ENCODE results near the gene BRWD1. TPM values are rescaled to one million over a fixed set of nuclear protein-coding genes. Genes with fewer than 3 reads are reported as not detected.

The BRWD1 gene
- total and polyA plus RNA-seq, 2 experiments from 2014 or later = 35.2 to 75.5 TPM

- Histone ChIP-seq H3K9me2 (ENCODE audit: insufficient read depth) (no peaks in the 10 kb centered on the region), H3K4me3 (no peak overlapping the region), H3K4me2 (no peak overlapping the region), H3K79me2 (replicated peaks; ENCODE audit: insufficient read depth) (no peaks in the 10 kb centered on the region), H2AFZ (no peak overlapping the region), H3F3A (replicated peaks; ENCODE audit: low read depth) (no peaks in the 10 kb centered on the region), H3K4me1 (ENCODE audit: insufficient read depth) (no peaks in the 10 kb centered on the region), H3K27me3 (ENCODE audit: insufficient read depth) (no peaks in the 10 kb centered on the region), H3K27ac (ENCODE audit: low read depth) (no peak overlapping the region), H4K20me1 (replicated peaks; ENCODE audit: insufficient read depth) (no peaks in the 10 kb centered on the region), H3K36me3 (ENCODE audit: insufficient read depth) (peaks cover 29% of the 10 kb centered on the region)
- Mint-ChIP-seq H3K36me3 (ENCODE audit: low read depth) (peaks cover 24% of the 10 kb centered on the region; the same call in 2 of the 3 replicates), H3K27ac (no peak overlapping the region), H3K4me1 (peaks cover 7% of the 10 kb centered on the region; the same call in 2 of the 3 replicates), H3K27me3 (ENCODE audit: insufficient read depth, low read depth, poor library complexity) (no peaks in the 10 kb centered on the region), H3K9me3 (no peaks in the 10 kb centered on the region), H3K4me3 (no peak overlapping the region)
- TF ChIP-seq STAT1 (IDR thresholded peaks at IDR 0.05; ENCODE audit: unreplicated experiment) = no peak
- no peak for TF ChIP-seq ZNF114 (CRISPR knock-in tag; IDR thresholded peaks at IDR 0.05)
- TF ChIP-seq CREB1 (CRISPR knock-in tag; IDR thresholded peaks at IDR 0.05; ENCODE audit: low read depth) = no peak
- DNase-seq (ENCODE audit: low spot score) (no peak), ATAC-seq (no peak)
These were observed 120.1 kb downstream of the BRWD1 start for GRCh38 chr21:39193380-39193779.

GRCh38 chr21:39189857-39190604 lies 123.4 kb downstream of the BRWD1 start:
- peaks cover 5% of the 10 kb centered on the region; the same call in 1 of the 2 replicates for H3K4me1 ChIP-seq (ENCODE audit: insufficient read depth)
- no peaks in the 10 kb centered on the region for H3F3A ChIP-seq (replicated peaks; ENCODE audit: low read depth)
- no peaks in the 10 kb centered on the region for H3K9me3 Mint-ChIP-seq
- no peak overlapping the region for H3K27ac ChIP-seq (ENCODE audit: low read depth)
- no peaks in the 10 kb centered on the region for H3K27me3 ChIP-seq (ENCODE audit: insufficient read depth)
- H3K27ac Mint-ChIP-seq = no peak overlapping the region
- no peaks in the 10 kb centered on the region for H4K20me1 ChIP-seq (replicated peaks; ENCODE audit: insufficient read depth)
- no peak for ATAC-seq
- H3K4me1 Mint-ChIP-seq = peaks cover 24% of the 10 kb centered on the region; the same call in 2 of the 3 replicates
- H3K36me3 Mint-ChIP-seq (ENCODE audit: low read depth) = peaks cover under 1% of the 10 kb centered on the region; the same call in 1 of the 3 replicates
- H3K27me3 Mint-ChIP-seq (ENCODE audit: insufficient read depth, low read depth, poor library complexity) = no peaks in the 10 kb centered on the region
- H3K79me2 ChIP-seq (replicated peaks; ENCODE audit: insufficient read depth) = no peaks in the 10 kb centered on the region
- no peak overlapping the region for H3K4me2 ChIP-seq
- DNase-seq (ENCODE audit: low spot score) = no peak
- no peak overlapping the region for H3K4me3 Mint-ChIP-seq
- H3K9me2 ChIP-seq (ENCODE audit: insufficient read depth) = no peaks in the 10 kb centered on the region
- no peak overlapping the region for H3K4me3 ChIP-seq
- peaks cover 3% of the 10 kb centered on the region; the same call in 1 of the 2 replicates for H3K36me3 ChIP-seq (ENCODE audit: insufficient read depth)
- H2AFZ ChIP-seq = no peak overlapping the region
- TF ChIP-seq REST (IDR thresholded peaks at IDR 0.05; ENCODE audit: unreplicated experiment) (no peak), CTCF (conservative IDR thresholded peaks at IDR 0.05; ENCODE audit: low read depth in 2 of 2) (no peak), JUNB (IDR thresholded peaks at IDR 0.05; ENCODE audit: unreplicated experiment) (no peak), STAT1 (IDR thresholded peaks at IDR 0.05; ENCODE audit: unreplicated experiment) (no peak), NANOG (IDR thresholded peaks at IDR 0.05; ENCODE audit: borderline replicate concordance) (no peak), ZNF114 (CRISPR knock-in tag; IDR thresholded peaks at IDR 0.05) (no peak), CREB1 (CRISPR knock-in tag; IDR thresholded peaks at IDR 0.05; ENCODE audit: low read depth) (no peak), POLR2AphosphoS5 (IDR thresholded peaks at IDR 0.05; ENCODE audit: low read depth) (no peak), ZNF462 (CRISPR knock-in tag; IDR thresholded peaks at IDR 0.05) (no peak)

Data from GM23338 (cell line).